ENCODE measurements around the gene C6orf118.

GRCh38 chr6:165321555-165322145, 12.2 kb upstream of the C6orf118 start:
- TF ChIP-seq EZH2 (IDR thresholded peaks at IDR 0.05; ENCODE audit: insufficient read depth, poor library complexity, severe bottlenecking) (no peak), EZH2phosphoT487 (IDR thresholded peaks at IDR 0.05; ENCODE audit: insufficient read depth, low read depth) (no peak)

Measured in GM23248 (cell line).